GM19239 (cell line): Measurements from ENCODE around the gene EFCAB14.
"Not testable (repeated sequence)": the region's sequence is repeated elsewhere in the genome, so short reads cannot be mapped to it uniquely, and the experiment has no call there.

Experiments
- DNase-seq: peaks from one replicate; pipeline ENCODE4 v3.0.0; 2011; ENCODE audit warnings: low spot score; ENCODE audit not compliant: insufficient read length
- FAIRE-seq: peaks from 2 replicates; lab custom pipeline; 2011; peaks lifted over from hg19 to GRCh38; lab: Jason Lieb, UNC

Gene EFCAB14

DNA sequence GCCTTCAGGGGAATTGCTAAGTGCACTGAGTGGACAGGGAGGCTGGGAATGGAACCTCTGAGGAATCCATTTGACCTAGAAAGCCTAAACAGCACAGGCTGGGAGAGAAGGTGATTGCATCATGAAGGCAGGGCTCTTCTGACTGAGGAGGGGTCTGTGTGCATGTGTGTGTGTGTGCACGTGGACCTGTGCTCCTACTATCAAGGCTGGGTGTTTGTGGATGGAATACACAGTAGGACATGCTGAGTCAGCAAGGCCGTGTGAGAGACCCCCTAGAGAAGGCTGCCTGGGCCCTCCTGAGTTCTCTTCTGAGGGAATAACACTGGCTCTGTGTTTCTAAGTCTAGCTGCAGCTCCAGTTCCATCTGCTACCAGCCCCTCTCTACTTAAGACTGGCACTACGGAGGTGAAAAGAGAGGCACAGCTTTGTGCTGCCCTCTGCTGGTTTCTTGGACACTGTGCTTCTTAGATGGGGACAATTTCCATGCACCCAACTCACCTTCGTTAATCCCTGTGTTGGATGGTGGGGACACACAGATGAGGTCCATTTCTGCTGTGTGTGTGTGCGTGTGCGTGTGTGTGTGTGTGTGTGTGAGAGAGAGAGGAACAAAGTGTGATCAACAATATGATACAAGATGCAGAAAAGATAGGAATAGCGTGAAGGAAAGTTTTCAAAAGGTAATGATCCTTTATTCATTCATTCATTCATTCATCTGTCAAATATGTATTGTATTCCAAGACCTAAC lies 6.2 kb upstream of the EFCAB14 start:
- DNase-seq: peak; percentile 34
- peak; percentile 82 for FAIRE-seq

DNA sequence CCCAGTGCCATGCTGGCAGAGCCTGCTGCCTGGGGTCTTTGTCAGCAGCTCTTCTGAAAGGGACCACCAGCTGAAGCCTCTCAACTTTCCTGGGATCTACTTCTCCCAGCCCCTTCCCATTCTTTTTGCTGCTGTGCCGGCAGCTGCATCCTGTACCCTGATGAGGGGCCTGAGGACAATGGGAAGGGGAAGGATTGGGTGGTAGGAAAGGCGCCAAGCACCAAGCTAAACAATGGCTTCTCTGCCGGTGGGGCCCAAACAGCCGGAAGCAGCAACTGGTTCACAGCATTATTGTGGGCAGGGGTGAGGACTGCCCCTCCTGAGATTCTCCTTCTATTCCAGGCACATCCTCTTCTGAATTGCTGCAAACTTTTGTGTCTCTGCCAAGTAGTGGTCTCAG lies 5.0 kb upstream of the EFCAB14 start:
- FAIRE-seq (no peak), DNase-seq (no peak)

DNA sequence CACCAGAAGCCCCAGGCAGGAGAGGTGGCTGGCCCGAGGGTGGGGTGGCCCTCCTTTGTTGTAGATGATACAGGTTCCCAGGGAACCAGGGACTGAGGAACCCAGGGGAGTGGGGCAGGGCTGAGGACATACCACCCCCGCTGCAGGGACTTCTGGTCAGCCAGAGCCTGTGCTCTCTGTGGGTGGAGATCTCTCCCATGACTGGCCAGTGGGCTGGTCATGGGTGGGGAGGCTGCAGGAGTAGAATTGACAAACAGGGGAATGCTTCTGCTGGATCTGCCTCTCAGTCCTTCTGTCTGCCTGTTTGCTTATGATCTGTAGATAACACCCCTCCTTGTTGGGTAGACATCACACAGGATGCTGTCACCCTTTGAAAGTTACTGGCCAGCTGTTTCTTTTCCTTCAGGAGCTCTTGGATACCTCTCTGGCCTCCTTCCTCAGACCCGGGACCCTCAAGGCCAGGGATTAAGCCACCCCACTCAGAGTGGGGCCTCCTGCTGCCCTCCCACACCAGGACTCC lies 2.8 kb upstream of the EFCAB14 start:
- no peak for DNase-seq
- FAIRE-seq: no peak

DNA sequence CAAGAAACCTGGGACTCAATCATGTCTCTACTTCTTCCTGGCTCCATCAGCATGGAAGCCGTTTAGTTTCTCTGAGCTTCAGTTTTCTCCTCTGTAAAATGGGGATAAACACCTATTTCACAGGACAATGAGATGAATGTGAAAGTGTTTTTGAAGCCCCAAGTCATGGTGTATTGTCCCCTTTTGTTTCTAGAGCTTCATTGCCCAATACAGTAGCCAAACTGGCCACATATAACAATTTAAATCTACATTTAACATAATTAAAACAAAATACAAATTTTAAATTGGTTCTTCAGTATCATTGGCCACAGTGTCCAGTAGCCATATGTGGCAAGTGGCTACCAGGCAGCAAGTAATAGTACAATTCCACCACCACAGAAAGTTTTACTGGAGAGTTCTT lies 2.3 kb upstream of the EFCAB14 start:
- DNase-seq (no peak), FAIRE-seq (no peak)

DNA sequence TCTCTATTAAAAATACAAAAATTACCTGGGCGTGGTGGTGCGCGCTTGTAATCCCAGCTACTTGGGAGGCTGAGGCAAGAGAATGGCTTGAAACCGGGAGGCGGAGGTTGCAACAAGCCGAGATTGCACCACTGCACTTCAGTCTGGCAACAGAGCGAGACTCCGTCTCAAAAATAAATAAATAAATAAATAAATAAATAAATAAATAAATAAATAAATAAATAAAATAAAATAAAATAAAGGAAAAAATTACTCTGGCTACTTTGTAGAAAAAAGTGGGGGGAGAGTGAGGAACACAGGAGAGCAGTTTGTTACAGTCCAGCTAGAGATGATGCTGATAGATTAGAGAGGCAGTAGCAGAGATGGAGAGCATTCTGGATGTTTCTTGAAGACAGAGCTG lies 1.4 kb upstream of the EFCAB14 start:
- not testable (repeated sequence) for FAIRE-seq, DNase-seq

DNA sequence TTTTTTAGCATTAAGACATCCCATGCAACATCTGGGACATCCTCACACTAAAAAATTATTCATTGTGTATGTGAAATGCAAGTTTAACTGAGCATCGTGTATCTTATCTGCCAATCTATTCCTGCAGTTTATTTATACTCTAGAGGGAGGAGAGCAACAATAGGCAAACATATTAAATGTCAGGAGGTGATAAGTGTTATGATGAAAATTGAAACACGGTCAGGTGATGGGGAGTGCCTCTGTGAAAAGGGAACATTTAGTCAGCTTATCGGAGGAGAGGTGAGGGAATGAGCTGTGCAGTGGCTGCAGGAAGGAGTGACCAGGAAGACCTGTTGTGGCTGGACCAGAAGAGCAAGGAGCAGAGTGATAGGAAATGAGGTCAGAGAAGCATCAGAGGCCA lies 775 bp upstream of the EFCAB14 start:
- DNase-seq: no peak
- no peak for FAIRE-seq

DNA sequence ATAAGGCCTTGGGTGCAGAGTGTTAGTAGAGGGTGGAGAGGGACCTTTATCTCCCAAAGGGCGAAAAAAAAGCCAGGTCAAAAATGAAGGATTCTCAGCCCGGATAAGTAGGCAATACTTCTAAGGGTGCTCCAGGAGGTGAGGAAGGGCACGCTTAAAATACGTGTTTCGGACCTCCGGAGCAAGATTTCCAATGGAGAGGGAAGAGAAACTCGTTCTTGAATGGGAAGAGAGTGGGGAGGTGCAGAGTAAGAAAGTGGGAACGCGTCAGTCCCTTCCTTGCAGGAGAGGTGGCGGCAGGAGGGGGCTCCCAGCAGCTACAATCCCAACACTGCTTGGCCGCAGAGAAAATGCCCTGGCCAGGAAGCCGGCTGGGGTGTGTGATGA lies 581 bp downstream of the EFCAB14 start:
- DNase-seq: no peak
- FAIRE-seq: peak; percentile 68

DNA sequence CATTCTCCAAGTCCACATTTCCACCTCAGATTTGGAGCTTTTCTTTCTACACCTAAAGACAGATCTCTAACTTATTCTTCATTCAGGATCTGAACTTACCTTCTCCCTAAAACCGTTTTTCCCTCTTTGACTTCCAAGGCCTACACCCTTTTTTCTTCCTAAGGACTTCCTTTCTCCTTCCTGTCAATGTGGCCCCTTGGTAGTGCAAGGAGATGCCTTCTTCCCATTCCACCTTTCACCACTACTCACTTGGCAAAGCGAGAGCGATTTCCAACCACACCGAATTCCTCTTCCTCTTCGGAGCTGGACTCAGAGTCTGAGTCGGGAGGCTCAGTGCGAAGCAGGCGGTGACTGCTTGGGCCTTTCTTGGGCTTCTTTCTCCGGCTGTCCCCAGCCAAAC lies 1.3 kb downstream of the EFCAB14 start:
- DNase-seq (no peak), FAIRE-seq (peak; percentile 21)

DNA sequence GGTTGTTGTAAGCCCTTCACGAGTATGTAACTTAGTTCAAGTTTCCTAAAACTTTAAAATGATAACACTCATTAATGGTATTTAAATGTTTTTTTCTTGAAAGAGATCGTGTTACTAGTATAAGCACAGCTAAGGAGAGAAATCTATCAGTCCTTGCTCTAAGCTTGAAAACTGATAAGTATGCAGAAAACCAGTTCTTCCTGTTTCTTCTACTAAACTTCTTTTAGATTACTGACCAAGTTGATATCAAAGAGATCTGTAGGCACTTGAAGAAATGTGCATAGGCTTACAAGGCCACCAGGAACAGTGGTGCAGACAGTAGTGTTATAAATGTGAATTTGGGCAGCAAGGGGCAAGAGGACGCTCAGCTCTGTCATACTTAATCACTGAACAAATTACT lies 3.9 kb downstream of the EFCAB14 start:
- DNase-seq (no peak), FAIRE-seq (no peak)

DNA sequence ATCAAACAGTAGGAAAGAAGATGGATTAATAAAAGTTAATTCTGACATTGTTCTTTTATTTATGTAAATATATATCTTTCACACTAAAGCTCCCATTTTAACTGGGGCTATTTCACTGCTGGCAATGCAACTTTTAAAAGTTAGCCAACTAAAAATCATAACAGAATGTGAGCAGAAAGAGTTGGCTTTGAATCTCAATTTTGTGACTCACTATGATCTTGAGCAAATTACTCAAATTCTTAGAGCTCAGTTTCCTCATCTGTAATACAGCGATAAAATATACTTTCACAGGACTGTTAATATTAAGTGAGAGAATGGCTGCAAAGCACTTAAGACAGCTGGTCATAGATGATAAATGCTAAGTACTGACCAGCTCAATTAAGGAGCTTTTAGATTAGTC lies 10.8 kb downstream of the EFCAB14 start:
- DNase-seq (no peak), FAIRE-seq (no peak)

DNA sequence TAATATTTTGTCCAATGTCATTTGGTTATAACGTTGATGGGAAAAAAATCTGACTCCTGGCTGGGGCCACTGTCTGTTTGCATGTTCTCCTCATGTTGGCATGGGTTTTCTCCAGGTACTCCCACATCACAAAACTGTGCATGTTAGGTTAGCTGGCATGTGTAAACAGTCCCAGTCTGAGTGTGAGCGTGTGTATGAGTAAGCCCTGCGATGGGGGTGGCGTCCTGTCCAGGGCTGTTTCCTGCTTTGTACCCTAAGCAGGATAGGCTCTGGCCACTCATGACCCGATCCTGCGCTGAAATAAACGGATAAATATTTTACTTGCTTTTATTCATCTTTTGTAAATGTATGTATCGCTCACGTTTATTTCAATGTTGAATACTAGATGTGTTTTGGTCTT lies 13.5 kb downstream of the EFCAB14 start:
- DNase-seq (no peak), FAIRE-seq (no peak)

DNA sequence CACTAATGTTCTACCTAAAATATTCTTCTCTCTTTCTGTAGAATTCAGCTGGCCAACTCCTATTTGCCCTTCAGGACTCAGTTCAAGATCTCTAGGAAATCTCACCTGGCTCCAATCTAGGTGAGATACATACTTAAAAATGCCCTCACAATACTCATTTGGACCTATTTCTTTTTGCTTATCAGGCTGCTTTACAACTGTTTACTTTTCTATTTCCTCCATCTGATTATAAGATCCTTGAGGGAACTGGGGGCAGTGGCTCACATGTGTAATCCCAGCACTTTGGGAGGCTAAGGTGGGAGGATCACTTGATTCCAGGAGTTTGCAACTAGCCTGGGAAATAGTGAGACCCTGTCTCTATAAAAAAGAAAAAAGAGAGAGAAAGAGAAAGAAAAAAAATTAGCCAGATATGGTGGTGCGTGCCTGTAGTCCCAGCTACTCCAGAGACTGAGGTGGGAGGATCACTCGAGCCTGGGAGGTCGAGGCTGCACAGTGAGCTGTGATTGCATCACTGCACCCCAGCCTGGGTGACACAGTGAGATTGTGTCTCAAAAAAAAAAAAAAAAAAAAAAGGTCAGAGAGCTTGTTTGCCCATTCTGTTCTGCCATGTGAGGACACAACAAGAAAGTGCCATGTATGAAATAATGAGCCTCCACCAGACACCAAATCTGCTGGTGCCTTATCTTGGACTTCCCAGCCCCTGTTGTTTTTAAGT lies 14.8 kb downstream of the EFCAB14 start:
- no peak for FAIRE-seq
- no peak for DNase-seq

DNA sequence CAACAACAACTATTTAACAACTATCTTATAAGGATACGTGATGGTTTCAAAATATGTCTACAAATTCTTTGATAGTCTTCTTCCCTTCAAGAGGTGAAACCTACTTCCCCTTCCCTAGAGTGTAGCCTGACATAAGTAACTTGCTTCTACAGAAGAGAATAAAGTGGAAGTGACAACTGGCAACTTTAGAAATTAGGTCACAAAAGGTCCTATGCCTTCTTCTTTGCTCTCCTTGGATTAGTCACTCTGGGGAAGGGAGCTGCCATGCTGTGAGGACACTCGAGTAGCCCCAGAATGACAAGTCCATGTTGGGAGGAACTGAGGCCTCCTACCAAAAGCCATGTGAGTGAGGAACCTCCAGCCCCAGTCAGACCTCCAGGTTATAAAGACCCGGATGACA lies 19.2 kb downstream of the EFCAB14 start:
- DNase-seq: no peak
- FAIRE-seq: no peak

DNA sequence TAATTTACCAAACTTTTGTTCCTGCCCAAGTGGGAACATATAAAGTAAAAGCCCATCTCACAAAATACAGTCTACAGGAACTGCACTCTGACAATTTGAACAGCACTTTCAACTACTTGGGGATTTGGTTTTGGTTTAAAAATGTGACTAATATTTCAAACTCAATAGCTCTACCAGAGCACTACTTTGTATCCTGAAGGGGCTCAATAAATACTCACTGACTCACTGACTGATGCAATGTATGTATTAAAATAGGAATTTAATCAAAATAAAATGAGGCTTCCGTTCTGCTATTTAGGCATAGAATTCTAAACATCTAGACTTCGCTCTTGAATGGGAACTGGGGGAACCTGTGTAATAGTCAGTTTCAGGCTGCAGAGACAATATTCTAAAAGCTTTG lies 21.9 kb downstream of the EFCAB14 start:
- FAIRE-seq: no peak

DNA sequence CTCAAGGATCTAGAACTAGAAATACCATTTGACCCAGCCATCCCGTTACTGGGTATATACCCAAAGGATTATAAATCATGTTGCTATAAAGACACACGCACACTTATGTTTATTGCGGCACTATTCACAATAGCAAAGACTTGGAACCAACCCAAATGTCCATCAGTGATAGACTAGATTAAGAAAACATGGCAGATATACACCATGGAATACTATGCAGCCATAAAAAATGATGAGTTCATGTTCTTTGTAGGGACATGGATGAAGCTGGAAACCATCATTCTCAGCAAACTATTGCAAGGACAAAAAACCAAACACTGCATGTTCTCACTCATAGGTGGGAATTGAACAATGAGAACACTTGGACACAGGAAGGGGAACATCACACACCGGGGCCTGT lies 24.2 kb downstream of the EFCAB14 start:
- not testable (repeated sequence) for DNase-seq, FAIRE-seq

More for the DNA sequence above, 21.9 kb downstream of the EFCAB14 start:
- no peak for DNase-seq

DNA sequence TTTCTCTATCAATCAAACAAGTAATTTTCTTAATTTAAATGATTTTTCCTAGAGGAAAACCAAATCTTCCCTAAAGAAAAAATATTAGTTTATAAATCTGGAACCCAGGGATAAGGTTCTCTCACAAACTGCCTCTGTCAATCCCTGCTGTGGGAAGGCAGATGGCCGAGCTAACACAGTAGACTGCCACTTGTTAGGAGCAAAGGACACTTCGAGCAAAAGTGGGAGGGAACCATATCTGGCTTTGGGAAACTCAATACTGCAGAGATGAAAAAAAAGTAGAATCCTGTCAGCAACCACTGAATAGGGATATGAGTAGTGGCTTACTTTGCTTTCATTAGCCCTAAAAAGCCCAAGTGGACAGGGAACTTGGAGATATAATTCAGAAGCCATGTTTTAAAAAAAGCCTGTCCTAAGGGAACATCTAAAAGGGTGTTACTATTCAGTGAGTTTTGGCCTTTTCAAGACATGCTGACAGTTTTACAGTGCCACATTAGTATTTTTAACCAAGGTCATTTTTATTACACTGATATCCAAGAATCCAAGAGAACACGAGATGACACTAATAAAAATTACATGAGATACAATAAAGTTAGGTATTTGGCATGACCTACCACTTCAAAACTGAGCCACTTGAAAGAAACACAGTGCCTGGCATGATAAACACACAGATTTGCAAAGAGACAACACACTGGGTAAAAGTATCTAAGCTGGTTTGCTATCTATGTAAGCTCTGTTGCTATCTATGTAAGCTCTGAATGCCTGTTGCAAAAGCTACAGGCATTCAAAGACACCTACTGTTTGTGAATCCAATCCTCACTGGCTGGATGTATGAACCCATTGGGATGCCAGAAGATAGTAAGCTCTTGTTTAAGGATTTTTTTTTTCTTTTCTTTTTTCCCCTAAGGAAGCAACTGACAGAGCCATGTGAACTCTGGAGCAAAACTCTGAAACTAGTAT lies 25.8 kb downstream of the EFCAB14 start:
- FAIRE-seq (no peak), DNase-seq (no peak)

DNA sequence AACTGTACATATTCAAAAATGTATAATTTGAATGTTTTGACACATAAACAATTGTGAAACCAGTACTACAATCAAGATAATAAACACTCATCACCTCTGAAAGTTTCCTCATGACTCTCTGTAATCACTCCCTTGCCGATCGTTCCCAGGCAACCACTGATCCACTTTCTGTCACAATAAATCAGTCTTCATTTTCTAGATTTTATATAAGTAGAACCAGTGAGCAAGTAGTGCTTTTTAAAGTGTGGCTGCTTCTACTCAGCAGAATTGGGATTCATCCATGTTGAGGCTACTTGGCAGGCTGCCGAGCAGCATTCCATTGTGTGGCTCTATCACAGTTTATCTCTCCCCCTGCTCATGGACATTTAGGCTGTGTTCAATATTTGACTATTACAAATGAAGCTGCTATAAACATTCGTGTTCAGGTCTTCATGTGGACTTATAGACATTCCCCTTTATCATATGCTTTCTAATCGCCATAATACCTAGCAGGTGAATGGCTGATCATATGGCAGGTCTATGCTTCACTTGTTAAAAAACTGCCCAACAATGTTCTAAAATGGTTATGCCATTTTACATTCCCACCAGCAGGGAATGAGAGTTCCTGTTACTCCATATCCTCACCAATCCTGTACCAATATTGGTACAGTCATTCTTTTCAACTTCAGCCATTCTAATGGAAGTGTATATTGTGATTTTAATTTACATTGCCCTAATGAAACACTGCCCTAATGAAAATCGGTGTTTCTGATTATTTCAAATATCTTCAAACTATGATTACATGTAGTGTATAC lies 26.7 kb downstream of the EFCAB14 start:
- FAIRE-seq (no peak), DNase-seq (no peak)

DNA sequence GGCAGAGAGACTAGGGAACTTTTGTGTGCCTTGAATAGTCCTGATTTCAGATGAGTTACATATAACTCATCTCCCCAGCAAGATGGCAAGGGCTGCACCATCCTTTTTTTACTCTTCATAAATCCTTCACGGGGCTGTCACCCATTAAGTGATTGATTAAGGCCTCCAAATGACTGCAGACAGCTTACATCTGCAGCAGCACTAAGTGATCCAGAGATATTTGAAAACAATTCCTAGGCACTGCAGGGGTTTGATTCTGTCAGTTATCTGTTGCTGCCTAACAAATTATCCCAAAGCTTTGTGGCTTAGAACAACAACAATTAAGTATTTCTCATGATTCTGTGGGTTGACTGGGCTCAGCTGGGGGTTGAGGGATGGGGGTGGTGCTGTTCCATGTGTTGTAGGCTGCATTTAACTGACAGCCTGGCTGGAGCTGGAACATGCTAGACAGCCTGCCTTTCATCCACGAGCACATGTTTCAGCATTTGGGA lies 27.9 kb downstream of the EFCAB14 start:
- DNase-seq: no peak
- FAIRE-seq: no peak

DNA sequence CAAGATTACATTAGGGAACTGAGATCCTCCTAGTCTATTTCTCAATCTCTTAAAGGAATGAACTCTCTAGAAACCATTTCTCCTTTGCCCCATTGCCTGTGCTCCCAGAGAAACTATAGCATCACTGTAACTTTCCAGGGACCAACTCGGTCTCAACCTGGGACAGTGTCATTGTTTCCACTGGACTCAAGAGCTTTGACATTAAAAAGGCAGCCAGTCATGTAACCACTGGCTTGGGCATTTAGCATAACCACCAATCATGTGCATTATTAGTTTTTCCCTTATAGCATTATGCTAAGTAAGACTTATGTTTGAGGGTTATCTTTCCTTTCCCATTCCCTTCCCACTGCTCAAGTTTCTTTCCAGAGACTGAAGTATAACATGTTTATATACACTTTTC lies 29.0 kb downstream of the EFCAB14 start:
- FAIRE-seq (no peak), DNase-seq (no peak)

DNA sequence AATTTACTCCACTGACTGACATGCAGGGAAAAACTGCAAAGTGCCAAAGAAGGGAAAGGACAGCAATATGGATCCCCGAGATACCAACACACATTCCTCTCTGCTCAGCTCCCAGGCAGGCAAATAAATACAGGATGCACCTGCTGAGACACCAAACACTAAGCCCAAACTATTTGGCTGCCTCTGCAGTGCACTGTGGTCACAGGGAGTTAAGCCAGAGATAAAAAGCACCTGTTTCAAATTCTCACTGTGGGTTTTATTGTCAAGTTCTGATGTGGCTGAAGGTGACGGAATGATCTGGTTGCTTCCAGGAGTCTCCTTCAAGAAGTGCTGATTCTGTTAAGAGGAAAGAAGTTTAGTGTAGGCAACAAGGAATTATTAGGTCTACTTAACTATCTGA lies 29.6 kb downstream of the EFCAB14 start:
- no peak for DNase-seq
- FAIRE-seq: no peak
